ENCODE data around the gene MIA.

DNA sequence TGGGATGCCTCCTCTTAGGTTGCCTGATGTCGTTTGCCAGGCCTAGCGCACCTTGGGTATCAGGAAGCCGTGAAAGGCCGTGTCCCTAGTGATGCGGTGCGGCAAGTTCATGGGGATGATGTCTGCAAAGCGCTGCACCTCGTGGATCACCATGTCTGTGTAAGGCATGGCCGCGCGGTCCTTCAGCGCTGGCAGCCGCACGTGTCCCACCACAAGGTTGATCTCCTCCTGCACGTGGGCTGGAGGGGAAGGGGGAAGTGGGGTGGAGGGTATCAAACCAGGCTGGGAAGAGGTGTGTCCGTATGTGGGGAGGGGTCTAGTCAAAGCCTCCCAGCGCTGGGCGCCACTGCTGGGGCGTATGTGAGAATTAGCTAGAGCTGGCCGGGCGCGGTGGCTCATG, 46.8 kb downstream of the MIA start:
- no peak for TF ChIP-seq EP300 (conservative IDR thresholded peaks at IDR 0.05; ENCODE audit: poor library complexity, severe bottlenecking)
- TF ChIP-seq, protein P1, sequence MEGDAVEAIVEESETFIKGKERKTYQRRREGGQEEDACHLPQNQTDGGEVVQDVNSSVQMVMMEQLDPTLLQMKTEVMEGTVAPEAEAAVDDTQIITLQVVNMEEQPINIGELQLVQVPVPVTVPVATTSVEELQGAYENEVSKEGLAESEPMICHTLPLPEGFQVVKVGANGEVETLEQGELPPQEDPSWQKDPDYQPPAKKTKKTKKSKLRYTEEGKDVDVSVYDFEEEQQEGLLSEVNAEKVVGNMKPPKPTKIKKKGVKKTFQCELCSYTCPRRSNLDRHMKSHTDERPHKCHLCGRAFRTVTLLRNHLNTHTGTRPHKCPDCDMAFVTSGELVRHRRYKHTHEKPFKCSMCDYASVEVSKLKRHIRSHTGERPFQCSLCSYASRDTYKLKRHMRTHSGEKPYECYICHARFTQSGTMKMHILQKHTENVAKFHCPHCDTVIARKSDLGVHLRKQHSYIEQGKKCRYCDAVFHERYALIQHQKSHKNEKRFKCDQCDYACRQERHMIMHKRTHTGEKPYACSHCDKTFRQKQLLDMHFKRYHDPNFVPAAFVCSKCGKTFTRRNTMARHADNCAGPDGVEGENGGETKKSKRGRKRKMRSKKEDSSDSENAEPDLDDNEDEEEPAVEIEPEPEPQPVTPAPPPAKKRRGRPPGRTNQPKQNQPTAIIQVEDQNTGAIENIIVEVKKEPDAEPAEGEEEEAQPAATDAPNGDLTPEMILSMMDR (IDR thresholded peaks at IDR 0.05; ENCODE audit: poor library complexity, severe bottlenecking), result no peak
- no peak for TF ChIP-seq TAF1 (IDR thresholded peaks at IDR 0.05; ENCODE audit: low read depth)
- no peak for TF ChIP-seq EZH2 (IDR thresholded peaks at IDR 0.05; ENCODE audit: borderline replicate concordance, insufficient read depth, low read length, poor library complexity, severe bottlenecking)
